Gastroesophageal sphincter (tissue), 3 donors: ENCODE results near the gene RELL1.

Experiments used
- CTCF ChIP-seq, 4 experiments: fragments of 200-600 bp in 2 of 4; fragments of 450-650 bp in 2 of 4; sonication (generic) in 1 of 4; IDR thresholded peaks; one replicate each; pipeline ENCODE4 v1.5.1; 2017 to 2019; ENCODE audit warnings: antibody characterized with exemption in 4 of 4, mild to moderate bottlenecking in 2 of 4, moderate library complexity in 2 of 4
- EP300 ChIP-seq: sonication (generic); formaldehyde crosslinking; IDR thresholded peaks from one replicate; pipeline ENCODE4 v1.6.1; 2017; ENCODE audit warnings: antibody characterized with exemption, mild to moderate bottlenecking
- POLR2A ChIP-seq, 2 donors: fragments of 450-650 bp; IDR thresholded peaks; one replicate each; pipeline ENCODE4 v1.6.1; 2017; ENCODE audit warnings: antibody characterized with exemption in 2 of 2, mild to moderate bottlenecking in 2 of 2, moderate library complexity in 1 of 2
- POLR2AphosphoS5 ChIP-seq: sonication (generic); formaldehyde crosslinking; IDR thresholded peaks from one replicate; pipeline ENCODE4 v1.6.1; 2017; ENCODE audit warnings: antibody characterized with exemption

DNA sequence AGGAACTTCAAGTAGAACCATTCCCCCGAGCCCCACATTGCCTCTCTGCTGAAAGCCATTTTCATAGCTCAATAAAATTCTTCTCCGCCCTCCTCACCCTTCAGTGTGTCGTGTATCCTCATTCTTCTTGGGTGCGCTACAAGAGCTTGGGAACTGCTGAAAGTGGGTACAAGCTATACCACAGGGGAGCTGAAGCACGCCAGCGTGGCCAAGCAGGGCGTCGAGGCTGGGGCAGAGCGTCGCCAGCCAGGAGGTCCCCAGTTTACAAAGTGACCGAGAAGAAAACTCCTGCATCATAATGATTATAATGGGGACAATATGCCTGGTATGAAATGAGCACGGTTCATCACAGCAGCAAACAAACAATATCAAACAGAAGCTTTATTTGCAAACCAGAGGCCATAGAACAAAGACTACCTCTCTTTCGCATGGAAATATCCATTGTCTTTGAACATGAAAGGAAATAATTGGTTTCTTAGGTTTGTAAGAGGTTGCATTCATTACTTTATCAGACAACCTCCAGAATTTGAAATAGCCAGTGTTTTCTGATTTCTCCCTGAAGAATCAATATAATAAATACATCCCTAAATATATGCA, 34.3 kb downstream of the RELL1 start:
- TF ChIP-seq CTCF (IDR thresholded peaks at IDR 0.05) (no peak), POLR2A (IDR thresholded peaks at IDR 0.05) (no peak), POLR2AphosphoS5 (no peak), EP300 (no peak)
